ENCODE results near the gene OVCA2. TPM values are rescaled to one million over a fixed set of nuclear protein-coding genes. Genes with fewer than 3 reads are reported as not detected.

OVCA2 gene
- total RNA-seq, 1 experiment from 2014 or later, result 24.6 TPM

DNA sequence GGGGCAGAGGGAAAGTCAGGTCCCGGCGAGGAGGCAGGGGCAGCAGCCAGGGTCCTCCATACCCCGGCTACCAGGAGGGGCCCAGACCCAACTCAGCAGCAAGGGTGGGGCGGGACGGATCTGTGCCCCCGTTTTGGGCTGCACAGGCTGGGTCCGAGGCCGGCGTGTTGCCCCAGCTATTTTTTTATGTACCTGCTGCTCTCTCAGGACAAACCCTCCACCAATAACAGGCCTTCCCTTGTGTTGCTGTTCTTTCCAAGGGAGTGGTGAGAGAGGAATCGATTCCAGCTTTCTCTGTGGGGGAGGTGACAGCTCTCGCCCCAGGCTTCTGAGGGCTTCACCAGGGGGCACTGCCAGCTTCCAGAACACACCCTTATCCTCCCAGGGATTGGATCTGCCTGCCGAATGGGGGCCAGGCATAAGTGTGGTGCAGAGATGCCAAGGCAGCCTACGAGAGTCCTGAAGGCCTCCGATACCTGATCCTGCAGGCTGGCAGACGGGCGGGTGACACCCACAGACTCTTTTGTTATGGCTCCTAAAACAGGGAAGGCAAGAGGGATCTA is 39.0 kb upstream of the OVCA2 start:
- Histone ChIP-seq H4K8ac (replicated peaks; ENCODE audit: insufficient read length, low read depth, low read length) (no peak overlapping the region), H3K27ac (ENCODE audit: insufficient read length, low read depth, low read length) (no peak overlapping the region), H3K14ac (ENCODE audit: insufficient read depth, low read length) (no peak overlapping the region; the same call in 1 of the 2 replicates), H4K5ac (ENCODE audit: insufficient read length, low read depth, low read length) (no peak overlapping the region), H2BK15ac (ENCODE audit: low read depth, low read length) (no peak overlapping the region), H3K4ac (ENCODE audit: low read depth, low read length) (no peak overlapping the region), H3K18ac (ENCODE audit: insufficient read length, low read depth, low read length) (no peak overlapping the region), H2BK5ac (ENCODE audit: insufficient read length, low read length) (no peak overlapping the region), H3K27me3 (ENCODE audit: insufficient read depth, low read length) (peaks cover 5% of the 10 kb centered on the region; the same call in 1 of the 2 replicates), H3K4me2 (ENCODE audit: insufficient read depth, insufficient read length, low read length) (no peak overlapping the region), H3K79me2 (ENCODE audit: insufficient read depth, low read length) (no peaks in the 10 kb centered on the region), H3K9ac (ENCODE audit: extremely low read depth, insufficient read length, low read length) (no peak overlapping the region), H3K4me1 (ENCODE audit: insufficient read depth, low read length) (no peaks in the 10 kb centered on the region; the same call in 1 of the 2 replicates), H3K56ac (ENCODE audit: insufficient read length, low read depth, low read length) (no peak overlapping the region), H3T11ph (ENCODE audit: low read length) (no peak overlapping the region), H2AK5ac (ENCODE audit: insufficient read length, low read length) (no peak overlapping the region), H3K23ac (ENCODE audit: insufficient read length, low read depth, low read length) (no peak overlapping the region), H2BK12ac (ENCODE audit: insufficient read length, low read depth, low read length) (no peak overlapping the region), H4K91ac (ENCODE audit: insufficient read length, low read depth, low read length) (no peak overlapping the region), H2BK20ac (ENCODE audit: low read depth, low read length, poor library complexity, severe bottlenecking) (no peak overlapping the region), H3K9me3 (ENCODE audit: control insufficient read depth, low read depth, low read length) (no peaks in the 10 kb centered on the region), H4K20me1 (ENCODE audit: control insufficient read depth, insufficient read depth, insufficient read length) (no peaks in the 10 kb centered on the region), H2BK120ac (ENCODE audit: low read depth, low read length, poor library complexity, severe bottlenecking) (no peak overlapping the region), H3K79me1 (ENCODE audit: insufficient read depth, low read depth, low read length, poor library complexity, severe bottlenecking) (no peaks in the 10 kb centered on the region), H3K23me2 (ENCODE audit: insufficient read length, low read depth, low read length, poor library complexity, severe bottlenecking) (no peaks in the 10 kb centered on the region), H2AFZ (ENCODE audit: low read length) (no peak overlapping the region)
- H3K27me3 Mint-ChIP-seq (ENCODE audit: low read depth), result peaks cover 29% of the 10 kb centered on the region
- whole genome bisulfite sequencing (ENCODE audit: extremely low coverage, insufficient read length, low lambda C conversion rate), result no CpG with 5 or more reads among the region's 16 CpGs
- no peaks in the 10 kb centered on the region; a peak in 1 of 5 replicates for H3K9me3 Mint-ChIP-seq
- no peaks in the 10 kb centered on the region for H3K36me3 Mint-ChIP-seq (ENCODE audit: insufficient read depth in 1 of 3, low read depth in 3 of 3)
- peaks cover 13 to 24% of the 10 kb centered on the region in 2 experiments for H3K4me1 Mint-ChIP-seq
- H3K4me3 Mint-ChIP-seq, result no peak overlapping the region
- no peak overlapping the region; a peak in 1 of 7 replicates for H3K27ac Mint-ChIP-seq
- TF ChIP-seq, protein P1, sequence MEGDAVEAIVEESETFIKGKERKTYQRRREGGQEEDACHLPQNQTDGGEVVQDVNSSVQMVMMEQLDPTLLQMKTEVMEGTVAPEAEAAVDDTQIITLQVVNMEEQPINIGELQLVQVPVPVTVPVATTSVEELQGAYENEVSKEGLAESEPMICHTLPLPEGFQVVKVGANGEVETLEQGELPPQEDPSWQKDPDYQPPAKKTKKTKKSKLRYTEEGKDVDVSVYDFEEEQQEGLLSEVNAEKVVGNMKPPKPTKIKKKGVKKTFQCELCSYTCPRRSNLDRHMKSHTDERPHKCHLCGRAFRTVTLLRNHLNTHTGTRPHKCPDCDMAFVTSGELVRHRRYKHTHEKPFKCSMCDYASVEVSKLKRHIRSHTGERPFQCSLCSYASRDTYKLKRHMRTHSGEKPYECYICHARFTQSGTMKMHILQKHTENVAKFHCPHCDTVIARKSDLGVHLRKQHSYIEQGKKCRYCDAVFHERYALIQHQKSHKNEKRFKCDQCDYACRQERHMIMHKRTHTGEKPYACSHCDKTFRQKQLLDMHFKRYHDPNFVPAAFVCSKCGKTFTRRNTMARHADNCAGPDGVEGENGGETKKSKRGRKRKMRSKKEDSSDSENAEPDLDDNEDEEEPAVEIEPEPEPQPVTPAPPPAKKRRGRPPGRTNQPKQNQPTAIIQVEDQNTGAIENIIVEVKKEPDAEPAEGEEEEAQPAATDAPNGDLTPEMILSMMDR (conservative IDR thresholded peaks at IDR 0.05), result no peak
- no peak for DNase-seq

Data from H9 (cell line).